GM23248 (cell line): ENCODE measurements around the gene GATAD2B.

Experiments
- EZH2 ChIP-seq: fragments of 200-600 bp; sonication (generic); IDR thresholded peaks from 2 replicates; pipeline ENCODE4 v1.6.1; 2018; ENCODE audit warnings: antibody characterized with exemption, mild to moderate bottlenecking; ENCODE audit not compliant: insufficient read depth, poor library complexity, severe bottlenecking
- EZH2phosphoT487 ChIP-seq: fragments of 200-600 bp; sonication (generic); IDR thresholded peaks from 2 replicates; pipeline ENCODE4 v1.6.1; 2018; ENCODE audit warnings: antibody characterized with exemption, moderate library complexity, mild to moderate bottlenecking, low read depth; ENCODE audit not compliant: insufficient read depth

DNA sequence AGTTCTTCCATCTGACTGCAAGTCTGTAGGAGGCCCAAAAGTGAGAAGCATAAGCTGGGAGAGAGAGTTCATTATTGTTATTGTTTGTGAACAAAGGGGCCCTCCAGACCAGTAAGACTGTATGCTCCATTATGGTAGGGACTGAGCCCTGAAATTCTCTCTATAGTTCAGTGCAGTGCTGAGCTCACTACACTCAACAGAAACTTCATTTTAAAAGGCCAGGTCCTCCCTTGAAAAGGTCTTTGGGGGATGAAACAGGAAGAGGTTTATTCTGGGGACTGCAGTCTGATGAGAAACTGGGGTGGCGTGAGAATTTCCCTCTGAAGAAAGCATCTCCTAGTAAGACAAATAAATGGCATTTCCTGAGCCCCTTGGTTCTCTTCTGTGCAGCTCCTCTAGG is 5.5 kb upstream of the GATAD2B start:
- TF ChIP-seq EZH2 (no peak), EZH2phosphoT487 (no peak)
